MM.1S (cell line): ENCODE results near the gene ARMC12.

Experiments
- DNase-seq: peaks from one replicate; pipeline ENCODE4 v3.0.0-alpha.2; 2015
- H2AFZ ChIP-seq: fragments of 300-600 bp; sonication (generic); 2 replicates; pipeline ENCODE4 v1.6.0; 2016; ENCODE audit warnings: antibody characterized with exemption, low read length
- H3F3A ChIP-seq: fragments of 300-600 bp; sonication (generic); 2 replicates; pipeline ENCODE4 v1.6.1; 2016; ENCODE audit warnings: mild to moderate bottlenecking, antibody characterized with exemption, low read length, moderate library complexity, mixed read lengths; ENCODE audit not compliant: insufficient read depth
- H3K27ac ChIP-seq: fragments of 300-600 bp; sonication (generic); 2 replicates; pipeline ENCODE4 v1.5.1; 2016; ENCODE audit warnings: mild to moderate bottlenecking, low read length
- H3K27me3 ChIP-seq: fragments of 300-600 bp; sonication (generic); replicated peaks from 2 replicates; pipeline ENCODE4 v1.6.0; 2016; ENCODE audit warnings: low read length; ENCODE audit not compliant: insufficient read depth
- H3K36me3 ChIP-seq: fragments of 300-600 bp; sonication (generic); replicated peaks from 2 replicates; pipeline ENCODE4 v1.6.1; 2016; ENCODE audit warnings: mild to moderate bottlenecking, low read length, mixed read lengths; ENCODE audit not compliant: insufficient read depth
- H3K4me1 ChIP-seq: fragments of 300-600 bp; sonication (generic); 2 replicates; pipeline ENCODE4 v1.6.1; 2016; ENCODE audit warnings: low read length, mixed read lengths
- H3K4me2 ChIP-seq: fragments of 300-600 bp; sonication (generic); 2 replicates; pipeline ENCODE4 v1.6.0; 2016; ENCODE audit warnings: low read depth, low read length
- H3K4me3 ChIP-seq: fragments of 300-600 bp; sonication (generic); 2 replicates; pipeline ENCODE4 v1.5.1; 2016; ENCODE audit warnings: low read length, mixed read lengths
- H3K79me2 ChIP-seq: fragments of 300-600 bp; sonication (generic); 2 replicates; pipeline ENCODE4 v1.6.1; 2016; ENCODE audit warnings: mixed run types, low read length, mixed read lengths
- H3K9ac ChIP-seq: fragments of 300-600 bp; sonication (generic); 2 replicates; pipeline ENCODE4 v1.6.1; 2016; ENCODE audit warnings: low read length, mixed read lengths
- H3K9me2 ChIP-seq: fragments of 300-600 bp; sonication (generic); replicated peaks from 2 replicates; pipeline ENCODE4 v1.6.1; 2016; ENCODE audit warnings: mild to moderate bottlenecking, low read length, mixed read lengths; ENCODE audit not compliant: insufficient read depth
- H3K9me3 ChIP-seq: fragments of 300-600 bp; sonication (generic); replicated peaks from 2 replicates; pipeline ENCODE4 v1.6.1; 2016; ENCODE audit warnings: mild to moderate bottlenecking, low read length, mixed read lengths; ENCODE audit not compliant: insufficient read depth
- H4K20me1 ChIP-seq: fragments of 300-600 bp; sonication (generic); 2 replicates; pipeline ENCODE4 v1.6.1; 2016; ENCODE audit warnings: mild to moderate bottlenecking, low read length, moderate library complexity, mixed read lengths; ENCODE audit not compliant: insufficient read depth
- EZH2 ChIP-seq: fragments of 300-600 bp; sonication (generic); optimal IDR thresholded peaks from 2 replicates; pipeline ENCODE3; 2017; ENCODE audit warnings: low read depth, mild to moderate bottlenecking, antibody characterized with exemption, low read length, mixed read lengths
- EZH2phosphoT487 ChIP-seq: fragments of 300-600 bp; sonication (generic); IDR thresholded peaks from 2 replicates; pipeline ENCODE4 v1.6.1; 2018; ENCODE audit warnings: antibody characterized with exemption, low read length
- TF ChIP-seq, protein P1 (sequence below): fragments of 300-600 bp; sonication (generic); IDR thresholded peaks from 2 replicates; pipeline ENCODE4 v1.5.1; 2016; ENCODE audit warnings: antibody characterized with exemption, low read length, mixed read lengths

Gene ARMC12

DNA sequence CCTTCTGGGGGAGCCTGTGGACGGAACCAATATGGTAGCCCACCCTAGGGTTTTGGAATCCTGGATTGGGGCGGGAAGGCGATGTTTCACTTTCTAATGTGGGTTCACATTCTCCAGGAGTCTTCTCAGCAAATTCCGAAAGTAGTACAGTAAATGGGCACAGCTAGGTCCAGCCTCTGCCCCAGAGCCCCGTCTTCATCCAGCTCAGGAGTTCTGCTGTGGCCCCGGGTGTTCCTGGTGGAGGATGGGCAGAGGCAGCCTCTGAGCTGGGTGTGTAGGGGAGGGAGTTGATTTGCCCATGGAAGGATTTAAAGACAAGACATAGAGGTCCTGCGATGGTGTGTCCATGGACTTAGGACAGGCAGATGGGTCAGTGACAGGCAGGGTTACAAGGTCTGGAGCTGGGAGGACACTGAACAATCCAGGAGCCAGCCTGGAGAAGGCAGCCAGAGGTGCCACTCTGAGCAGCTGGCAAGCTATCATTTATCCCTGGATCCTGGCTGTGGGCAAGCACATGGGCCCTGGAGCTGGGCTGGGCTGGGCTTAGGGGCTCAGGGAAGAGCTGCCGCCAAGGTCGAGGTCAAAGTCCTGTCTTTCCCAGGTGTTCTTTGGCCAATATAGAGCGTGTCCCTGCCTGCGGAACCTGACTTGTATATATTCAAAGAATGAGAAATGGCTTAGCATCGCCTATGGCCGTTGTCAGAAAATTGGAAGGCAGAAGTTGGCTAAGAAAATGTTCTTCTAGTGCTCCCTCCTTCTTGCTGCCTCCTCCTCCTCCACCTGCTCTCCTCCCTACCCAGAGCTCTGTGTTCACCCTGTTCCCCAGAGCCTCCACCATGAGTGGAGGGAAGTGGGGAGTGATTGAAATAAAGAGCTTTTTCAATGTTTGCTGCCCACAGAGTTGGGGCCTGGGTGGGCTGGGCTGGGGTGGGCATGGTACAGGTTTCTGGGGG, 50.7 kb downstream of the ARMC12 start:
- DNase-seq = no peak
- Histone ChIP-seq H3K79me2 (no peaks in the 10 kb centered on the region), H3K9me3 (no peaks in the 10 kb centered on the region), H3K9me2 (no peaks in the 10 kb centered on the region), H4K20me1 (no peaks in the 10 kb centered on the region), H3K27me3 (peaks cover 12% of the 10 kb centered on the region; the same call in 1 of the 2 replicates), H3K27ac (no peak overlapping the region), H3F3A (no peaks in the 10 kb centered on the region), H3K4me1 (no peaks in the 10 kb centered on the region), H2AFZ (no peak overlapping the region), H3K4me3 (no peak overlapping the region), H3K9ac (no peak overlapping the region), H3K36me3 (no peaks in the 10 kb centered on the region), H3K4me2 (no peak overlapping the region)
- no peak for TF ChIP-seq EZH2
- TF ChIP-seq, protein P1, sequence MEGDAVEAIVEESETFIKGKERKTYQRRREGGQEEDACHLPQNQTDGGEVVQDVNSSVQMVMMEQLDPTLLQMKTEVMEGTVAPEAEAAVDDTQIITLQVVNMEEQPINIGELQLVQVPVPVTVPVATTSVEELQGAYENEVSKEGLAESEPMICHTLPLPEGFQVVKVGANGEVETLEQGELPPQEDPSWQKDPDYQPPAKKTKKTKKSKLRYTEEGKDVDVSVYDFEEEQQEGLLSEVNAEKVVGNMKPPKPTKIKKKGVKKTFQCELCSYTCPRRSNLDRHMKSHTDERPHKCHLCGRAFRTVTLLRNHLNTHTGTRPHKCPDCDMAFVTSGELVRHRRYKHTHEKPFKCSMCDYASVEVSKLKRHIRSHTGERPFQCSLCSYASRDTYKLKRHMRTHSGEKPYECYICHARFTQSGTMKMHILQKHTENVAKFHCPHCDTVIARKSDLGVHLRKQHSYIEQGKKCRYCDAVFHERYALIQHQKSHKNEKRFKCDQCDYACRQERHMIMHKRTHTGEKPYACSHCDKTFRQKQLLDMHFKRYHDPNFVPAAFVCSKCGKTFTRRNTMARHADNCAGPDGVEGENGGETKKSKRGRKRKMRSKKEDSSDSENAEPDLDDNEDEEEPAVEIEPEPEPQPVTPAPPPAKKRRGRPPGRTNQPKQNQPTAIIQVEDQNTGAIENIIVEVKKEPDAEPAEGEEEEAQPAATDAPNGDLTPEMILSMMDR = no peak
- TF ChIP-seq EZH2phosphoT487 = no peak

DNA sequence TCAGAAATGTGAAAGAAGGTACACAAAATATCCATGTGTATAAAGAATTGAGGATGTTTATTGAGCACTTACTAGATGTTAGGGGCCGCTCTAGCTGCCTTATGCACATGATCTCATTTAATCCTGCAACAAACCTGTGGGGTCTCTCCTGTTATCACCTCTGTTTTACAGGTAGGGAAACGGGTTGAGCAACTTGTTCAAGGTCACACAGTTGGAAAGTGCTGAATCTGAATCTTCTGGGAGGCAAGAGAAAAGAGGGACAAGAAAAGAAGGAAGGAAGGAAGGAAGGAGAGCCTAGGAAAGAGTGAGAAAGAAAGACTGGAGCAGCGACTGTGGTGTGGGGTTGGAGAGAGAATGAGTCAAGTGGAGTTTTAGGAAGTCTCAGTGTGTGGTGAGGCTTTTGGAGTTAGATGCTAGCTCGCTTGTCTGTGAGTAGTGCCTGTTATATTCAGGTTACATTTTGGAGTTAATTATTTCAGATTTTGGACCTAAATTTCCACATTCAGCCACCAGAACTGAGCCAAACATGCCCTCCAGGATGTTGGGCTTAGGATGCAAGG, 51.7 kb downstream of the ARMC12 start:
- Histone ChIP-seq H3K9me3 (no peaks in the 10 kb centered on the region), H4K20me1 (no peaks in the 10 kb centered on the region), H3K9me2 (no peaks in the 10 kb centered on the region)

DNA sequence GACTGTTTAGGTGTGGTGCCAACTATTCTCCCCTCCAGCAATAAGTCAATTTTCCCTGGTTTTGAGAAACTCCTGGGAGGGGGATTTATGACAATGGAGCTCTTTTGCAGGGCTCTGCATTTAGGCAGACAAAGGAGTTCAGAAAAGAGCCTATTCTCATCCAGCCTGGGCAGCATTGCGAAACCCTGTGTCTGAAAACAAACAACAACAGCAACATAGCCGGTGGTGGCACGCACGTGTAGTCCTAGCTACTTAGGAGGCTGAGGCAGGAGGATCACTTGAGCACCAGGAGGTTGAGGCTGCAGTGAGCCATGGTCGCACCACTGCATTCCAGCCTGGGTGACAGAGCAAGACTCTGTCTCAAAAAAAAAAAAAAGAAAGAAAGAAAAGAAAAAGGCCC, 53.9 kb downstream of the ARMC12 start:
- no peak overlapping the region for H3K9ac ChIP-seq
- H3K27ac ChIP-seq = no peak overlapping the region
- TF ChIP-seq EZH2phosphoT487 (no peak), EZH2 (no peak)
- TF ChIP-seq, protein P1 = no peak
- peaks cover 12% of the 10 kb centered on the region; the same call in 1 of the 2 replicates for H3K27me3 ChIP-seq
- no peaks in the 10 kb centered on the region for H3K79me2 ChIP-seq
- DNase-seq = no peak
- H3K9me3 ChIP-seq = no peaks in the 10 kb centered on the region
- no peaks in the 10 kb centered on the region for H4K20me1 ChIP-seq
- H3F3A ChIP-seq = no peaks in the 10 kb centered on the region
- H3K4me1 ChIP-seq = no peaks in the 10 kb centered on the region
- no peak overlapping the region for H3K4me2 ChIP-seq
- H3K9me2 ChIP-seq = no peaks in the 10 kb centered on the region
- H2AFZ ChIP-seq = no peak overlapping the region
- no peak overlapping the region for H3K4me3 ChIP-seq
- H3K36me3 ChIP-seq = no peaks in the 10 kb centered on the region

More for the DNA sequence above, 51.7 kb downstream of the ARMC12 start:
- no peaks in the 10 kb centered on the region for H3K4me1 ChIP-seq
- H3K27ac ChIP-seq = no peak overlapping the region
- no peak for TF ChIP-seq EZH2phosphoT487
- no peak for TF ChIP-seq EZH2
- TF ChIP-seq, protein P1 = no peak
- no peak overlapping the region for H3K4me2 ChIP-seq
- H2AFZ ChIP-seq = no peak overlapping the region
- DNase-seq = no peak
- no peak overlapping the region for H3K9ac ChIP-seq
- no peaks in the 10 kb centered on the region for H3K36me3 ChIP-seq
- H3K4me3 ChIP-seq = no peak overlapping the region
- H3K27me3 ChIP-seq = peaks cover 12% of the 10 kb centered on the region; the same call in 1 of the 2 replicates
- no peaks in the 10 kb centered on the region for H3K79me2 ChIP-seq
- H3F3A ChIP-seq = no peaks in the 10 kb centered on the region
